ENCODE results near the gene POU4F3.
"Not testable (repeated sequence)": the region's sequence is repeated elsewhere in the genome, so short reads cannot be mapped to it uniquely, and the experiment has no call there.

The POU4F3 gene, protein sequence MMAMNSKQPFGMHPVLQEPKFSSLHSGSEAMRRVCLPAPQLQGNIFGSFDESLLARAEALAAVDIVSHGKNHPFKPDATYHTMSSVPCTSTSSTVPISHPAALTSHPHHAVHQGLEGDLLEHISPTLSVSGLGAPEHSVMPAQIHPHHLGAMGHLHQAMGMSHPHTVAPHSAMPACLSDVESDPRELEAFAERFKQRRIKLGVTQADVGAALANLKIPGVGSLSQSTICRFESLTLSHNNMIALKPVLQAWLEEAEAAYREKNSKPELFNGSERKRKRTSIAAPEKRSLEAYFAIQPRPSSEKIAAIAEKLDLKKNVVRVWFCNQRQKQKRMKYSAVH

DNA sequence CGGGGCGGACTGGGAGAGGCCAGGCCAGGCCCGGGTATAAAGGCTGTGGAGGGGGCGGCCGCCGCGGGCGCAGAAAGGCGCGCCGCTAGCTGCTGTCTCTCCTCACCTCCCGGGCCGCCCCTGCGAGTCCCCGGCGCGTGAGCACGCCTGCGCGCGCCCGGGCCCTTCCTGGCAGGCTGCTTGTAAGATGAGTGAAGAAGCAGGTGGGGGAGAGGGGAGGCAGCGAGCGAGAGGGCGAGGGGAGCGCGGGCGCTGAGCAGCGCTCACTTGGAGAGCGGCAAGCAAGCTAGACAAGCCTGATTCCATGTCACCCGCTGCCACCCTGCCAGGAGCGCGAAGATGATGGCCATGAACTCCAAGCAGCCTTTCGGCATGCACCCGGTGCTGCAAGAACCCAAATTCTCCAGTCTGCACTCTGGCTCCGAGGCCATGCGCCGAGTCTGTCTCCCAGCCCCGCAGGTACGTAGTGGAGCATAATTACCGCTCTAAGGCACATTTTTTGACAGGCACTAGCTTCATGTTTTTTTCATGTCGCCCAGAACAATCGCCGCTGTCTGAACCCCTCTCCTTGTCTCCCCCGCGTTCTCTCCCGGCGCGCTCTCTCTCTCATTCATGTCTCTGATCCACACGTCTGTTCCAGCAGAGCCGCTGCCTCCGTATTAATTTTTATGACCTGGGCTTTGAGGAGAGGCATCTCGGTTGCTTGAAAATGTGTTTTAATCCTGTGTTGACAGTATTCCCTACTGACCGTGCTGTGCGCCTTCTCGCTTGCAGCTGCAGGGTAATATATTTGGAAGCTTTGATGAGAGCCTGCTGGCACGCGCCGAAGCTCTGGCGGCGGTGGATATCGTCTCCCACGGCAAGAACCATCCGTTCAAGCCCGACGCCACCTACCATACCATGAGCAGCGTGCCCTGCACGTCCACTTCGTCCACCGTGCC lies at the start of gene POU4F3:
TSS of gene POU4F3 (plus strand) at position 66 of the 941 bp plus-strand sequence. CDS start at position 340, 274 bp downstream.
- peak in 1 of 2 experiments; percentile 9 for DNase-seq
- TF ChIP-seq POLR2A (IDR thresholded peaks at IDR 0.05; ENCODE audit: low read length) = no peak
- TF ChIP-seq GATA1 (IDR thresholded peaks at IDR 0.05; ENCODE audit: low read depth, low read length) = no peak

DNA sequence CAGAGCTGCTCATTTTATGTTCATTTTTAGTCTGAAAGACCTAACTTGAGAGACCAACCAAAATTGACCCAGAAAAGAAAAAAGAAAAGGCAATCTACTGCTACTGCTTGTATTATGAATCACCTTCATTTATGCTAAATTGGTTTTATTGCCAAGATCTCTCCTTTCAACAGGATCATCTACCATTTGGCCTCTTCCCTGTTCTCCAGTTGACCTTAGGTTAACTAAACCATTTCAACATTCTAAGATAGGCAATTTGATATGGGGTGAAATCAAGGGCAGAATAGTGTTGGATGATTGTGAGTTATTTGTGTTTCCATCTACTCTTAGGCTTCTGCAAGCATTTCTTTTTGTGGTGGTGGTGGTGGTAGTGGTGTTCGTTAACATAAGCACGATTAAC lies 48.3 kb upstream of the POU4F3 start:
- TF ChIP-seq POLR2A (IDR thresholded peaks at IDR 0.05; ENCODE audit: low read length) = no peak
- no peak for TF ChIP-seq GATA1 (IDR thresholded peaks at IDR 0.05; ENCODE audit: low read depth, low read length)
- no peak for DNase-seq

GRCh38 chr5:146291421-146292074 lies 47.1 kb upstream of the POU4F3 start:
- DNase-seq = peak; percentile 50 to 67

GRCh38 chr5:146296245-146296644 lies 42.4 kb upstream of the POU4F3 start:
- DNase-seq = no peak
- TF ChIP-seq GATA1 (IDR thresholded peaks at IDR 0.05; ENCODE audit: low read depth, low read length) (no peak), POLR2A (IDR thresholded peaks at IDR 0.05; ENCODE audit: low read length) (no peak)

More at GRCh38 chr5:146291421-146292074, 47.1 kb upstream of the POU4F3 start:
- TF ChIP-seq GATA1 (IDR thresholded peaks at IDR 0.05; ENCODE audit: low read depth, low read length) = no peak
- no peak for TF ChIP-seq POLR2A (IDR thresholded peaks at IDR 0.05; ENCODE audit: low read length)

DNA sequence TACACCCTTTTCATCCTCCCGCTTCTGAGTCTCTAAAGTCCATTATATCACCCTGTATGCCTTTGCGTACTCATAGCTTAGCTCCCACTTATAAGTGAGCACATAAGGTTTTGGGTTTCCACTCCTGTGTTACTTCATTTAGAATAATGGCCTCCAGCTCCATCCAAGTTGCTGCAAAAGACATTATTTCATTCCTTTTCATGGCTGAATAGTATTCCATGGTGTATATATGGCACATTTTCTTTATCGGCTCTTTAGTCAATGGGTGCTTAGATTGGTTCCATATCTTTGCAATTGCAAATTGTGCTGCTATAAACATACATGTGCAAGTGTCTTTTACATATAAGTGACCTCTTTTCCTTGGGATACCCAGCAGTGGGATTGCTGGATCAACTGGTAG lies 39.7 kb upstream of the POU4F3 start:
- DNase-seq = not testable (repeated sequence)

DNA sequence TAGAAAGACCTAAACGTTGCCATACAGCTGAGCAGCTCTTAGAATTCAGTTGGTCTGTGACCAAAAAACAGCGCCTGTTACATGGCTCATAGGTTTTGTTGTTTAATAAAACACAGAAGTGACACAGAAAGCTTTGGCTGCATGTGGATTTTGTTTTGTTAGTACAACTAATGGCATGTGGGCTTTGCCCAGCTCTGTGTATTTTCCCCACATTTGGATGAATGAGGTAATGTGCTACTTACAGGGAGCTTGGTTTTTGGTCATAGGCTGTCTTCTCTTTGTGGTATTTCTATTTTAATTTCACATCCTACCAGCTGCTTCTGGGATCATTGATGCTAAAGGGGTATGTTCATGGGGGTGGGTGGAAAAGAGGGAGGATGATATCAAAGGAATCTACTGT lies 37.0 kb upstream of the POU4F3 start:
- TF ChIP-seq GATA1 (IDR thresholded peaks at IDR 0.05; ENCODE audit: low read depth, low read length) = no peak
- no peak for TF ChIP-seq POLR2A (IDR thresholded peaks at IDR 0.05; ENCODE audit: low read length)
- no peak for DNase-seq

DNA sequence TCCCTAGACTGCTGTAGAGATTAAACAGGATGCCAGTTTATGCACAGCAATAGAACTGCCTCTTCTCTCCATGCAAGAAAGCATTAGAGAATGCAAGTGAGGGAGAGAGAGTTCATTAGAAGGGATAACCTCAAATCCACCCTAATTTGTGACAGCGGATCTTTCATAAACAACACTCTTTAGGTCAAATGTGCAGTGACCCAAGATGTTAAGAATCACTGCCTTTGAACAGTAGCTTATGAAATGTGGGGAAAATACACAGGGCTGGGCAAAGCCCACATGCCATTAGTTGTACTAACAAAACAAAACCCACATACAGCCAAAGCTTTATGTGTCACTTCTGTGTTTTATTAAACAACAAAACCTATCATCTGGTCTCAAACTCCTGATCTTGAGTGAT lies 36.2 kb upstream of the POU4F3 start:
- no peak for TF ChIP-seq GATA1 (IDR thresholded peaks at IDR 0.05; ENCODE audit: low read depth, low read length)
- no peak for DNase-seq

GRCh38 chr5:146306838-146307237 lies 31.8 kb upstream of the POU4F3 start:
- TF ChIP-seq POLR2A (IDR thresholded peaks at IDR 0.05; ENCODE audit: low read length) = no peak
- no peak for TF ChIP-seq GATA1 (IDR thresholded peaks at IDR 0.05; ENCODE audit: low read depth, low read length)
- no peak for DNase-seq

DNA sequence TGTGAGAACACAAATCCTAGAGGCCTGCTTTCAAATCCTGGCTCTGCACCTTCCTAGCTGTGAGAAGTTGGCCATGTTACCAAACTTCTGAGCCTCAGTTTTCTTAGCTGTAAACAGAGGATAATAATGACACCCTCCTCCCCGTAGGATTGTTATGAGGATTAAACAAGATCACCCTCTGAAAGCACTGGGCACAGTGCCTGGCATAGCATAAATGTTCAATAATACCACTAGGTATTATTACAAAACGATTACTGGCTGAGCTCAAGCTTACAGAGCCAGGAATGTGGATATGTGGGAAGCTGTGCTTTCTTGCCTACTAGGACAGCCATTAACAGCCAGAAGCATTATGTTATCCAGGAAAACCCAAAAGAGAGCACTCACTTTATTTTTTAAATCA lies 30.8 kb upstream of the POU4F3 start:
- TF ChIP-seq POLR2A (IDR thresholded peaks at IDR 0.05; ENCODE audit: low read length) (no peak), GATA1 (IDR thresholded peaks at IDR 0.05; ENCODE audit: low read depth, low read length) (no peak)
- no peak for DNase-seq

DNA sequence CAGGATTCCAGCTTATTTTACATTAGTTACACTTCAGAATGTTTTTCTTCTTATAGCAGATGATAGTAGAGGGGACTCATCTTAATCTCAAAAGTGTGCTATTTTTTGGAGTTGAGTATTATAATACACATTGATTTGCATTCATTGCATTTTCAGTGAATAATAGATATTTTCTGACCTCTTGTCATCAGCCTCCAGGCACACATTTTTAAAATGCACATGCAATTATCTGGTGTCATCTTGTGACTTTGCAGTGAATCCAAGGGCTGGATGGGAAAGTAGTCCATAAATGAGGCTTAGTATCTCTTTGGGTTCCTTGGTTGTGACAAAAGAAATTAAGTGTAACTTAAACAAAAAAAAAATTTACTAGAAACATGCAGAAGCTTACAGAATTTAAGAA lies 28.1 kb upstream of the POU4F3 start:
- TF ChIP-seq POLR2A (IDR thresholded peaks at IDR 0.05; ENCODE audit: low read length) (no peak), GATA1 (IDR thresholded peaks at IDR 0.05; ENCODE audit: low read depth, low read length) (no peak)
- DNase-seq = no peak

GRCh38 chr5:146311278-146311677 lies 27.4 kb upstream of the POU4F3 start:
- TF ChIP-seq GATA1 (IDR thresholded peaks at IDR 0.05; ENCODE audit: low read depth, low read length) (no peak), POLR2A (IDR thresholded peaks at IDR 0.05; ENCODE audit: low read length) (no peak)
- no peak for DNase-seq

DNA sequence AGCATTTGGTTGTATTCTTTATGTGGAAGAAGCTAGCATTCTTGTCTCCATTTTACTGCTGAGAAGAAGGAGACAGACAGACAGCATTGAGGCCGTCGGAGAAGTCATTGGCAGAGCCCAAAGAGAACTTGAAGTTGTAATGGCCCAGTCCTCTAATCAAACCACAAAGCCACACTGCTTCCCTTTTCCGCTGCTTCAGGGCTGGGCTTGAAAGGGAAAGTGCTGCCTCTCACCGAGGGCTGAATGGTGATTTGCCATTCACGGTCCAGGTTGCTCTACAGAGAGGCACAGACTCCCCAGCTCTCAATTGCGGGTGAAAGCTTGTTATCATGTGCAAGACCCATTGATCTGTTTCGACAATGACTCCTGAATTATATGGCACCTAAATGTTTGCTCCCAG lies 25.6 kb upstream of the POU4F3 start:
- TF ChIP-seq POLR2A (IDR thresholded peaks at IDR 0.05; ENCODE audit: low read length) (no peak), GATA1 (IDR thresholded peaks at IDR 0.05; ENCODE audit: low read depth, low read length) (no peak)
- no peak for DNase-seq

- TF ChIP-seq GATA1 (IDR thresholded peaks at IDR 0.05; ENCODE audit: low read depth, low read length) = no peak
- TF ChIP-seq POLR2A (IDR thresholded peaks at IDR 0.05; ENCODE audit: low read length) = no peak
- DNase-seq = no peak
Measured at GRCh38 chr5:146321571-146321970, 17.1 kb upstream of the POU4F3 start.

- DNase-seq = no peak
- TF ChIP-seq GATA1 (IDR thresholded peaks at IDR 0.05; ENCODE audit: low read depth, low read length) = no peak
- TF ChIP-seq POLR2A (IDR thresholded peaks at IDR 0.05; ENCODE audit: low read length) = no peak
Measured at GRCh38 chr5:146327257-146327870, 11.3 kb upstream of the POU4F3 start.

Data from erythroblast (primary cell).